ENCODE measurements around the gene SIRT1. TPM values are rescaled to one million over a fixed set of nuclear protein-coding genes. Genes with fewer than 3 reads are reported as not detected.

Gene SIRT1
- total and polyA plus RNA-seq, 2 of the 8 experiments (the other 6 are each of a cell fraction or from before 2014, with no cell fraction given): 22.6 to 70.9 TPM

DNA sequence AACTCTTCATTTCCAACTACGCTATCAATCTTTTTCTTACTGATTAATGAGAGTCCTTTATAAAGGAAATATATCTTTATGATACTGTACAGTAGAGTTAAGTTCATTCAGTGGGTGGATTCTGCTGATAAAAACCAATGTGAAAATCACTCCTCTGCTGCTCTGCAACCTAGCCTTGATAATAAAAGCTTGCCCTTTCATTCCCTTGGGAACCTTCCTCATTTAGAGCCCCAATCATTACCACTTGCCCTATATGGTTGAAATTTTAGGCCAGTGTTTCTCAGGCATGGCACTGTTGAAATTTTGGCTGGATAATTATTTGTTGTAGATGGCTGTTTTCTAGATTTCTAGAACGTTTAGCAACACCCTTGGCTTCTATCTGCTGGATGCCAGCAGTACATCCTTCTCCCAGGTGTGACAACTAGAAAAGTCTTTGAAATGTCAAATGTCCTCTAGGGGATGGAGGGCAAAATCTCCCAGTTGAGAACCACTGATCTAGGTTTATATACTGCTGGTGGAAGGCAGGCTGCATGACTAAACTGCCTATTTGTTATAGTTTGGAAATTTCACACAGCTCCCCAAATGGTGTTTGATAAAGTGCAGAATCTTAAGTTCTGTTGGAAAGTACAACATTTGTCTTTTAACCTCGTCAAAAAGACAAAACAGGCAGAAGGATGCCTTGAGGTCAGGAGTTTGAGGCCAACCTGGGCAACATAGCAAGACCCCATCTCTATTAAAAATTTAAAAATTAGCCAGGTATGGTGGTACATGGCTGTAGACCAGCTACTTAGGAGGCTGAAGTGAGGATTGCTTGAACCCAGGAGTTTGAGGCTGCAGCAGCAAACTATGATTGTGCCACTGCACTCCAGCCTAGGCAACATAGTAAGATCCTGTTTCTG lies 8.9 kb upstream of the SIRT1 start:
- no peak overlapping the region for H3K4me3 ChIP-seq (ENCODE audit: extremely low read depth in 1 of 4, insufficient read depth in 2 of 4, low read depth in 3 of 4, low read length in 4 of 4)
- no peak overlapping the region for H2BK15ac ChIP-seq (ENCODE audit: low read length)
- no peak overlapping the region for H2AK5ac ChIP-seq (ENCODE audit: low read depth, low read length)
- CTCF ChIA-PET (ENCODE audit: partially characterized antibody): interaction anchor here (0.9 to 1.1 kb wide), 2 partner anchors 10 to 20 kb away, joined by 4 read pairs; no protein-coding TSS in a partner anchor
- no peaks in the 10 kb centered on the region for H3K9me3 ChIP-seq (ENCODE audit: insufficient read depth in 2 of 2, low read depth in 1 of 2, low read length in 1 of 2)
- no peak overlapping the region for H3K4ac ChIP-seq (replicated peaks; ENCODE audit: insufficient read length, low read depth, low read length)
- no peak overlapping the region for H3K23ac ChIP-seq (ENCODE audit: insufficient read length)
- no peaks in the 10 kb centered on the region for H3K36me3 ChIP-seq (ENCODE audit: control insufficient read depth in 2 of 4, insufficient read depth in 4 of 4, low read length in 3 of 4)
- no peak overlapping the region for H4K5ac ChIP-seq (ENCODE audit: insufficient read length, low read depth, low read length)
- no peaks in the 10 kb centered on the region for H3K79me1 ChIP-seq (ENCODE audit: low read depth, low read length)
- no peak overlapping the region for H3K4me2 ChIP-seq (ENCODE audit: insufficient read depth in 1 of 2, low read depth in 2 of 2, low read length in 2 of 2)
- no peak overlapping the region for H2BK5ac ChIP-seq (ENCODE audit: low read depth, low read length)
- H3K4me1 ChIP-seq (replicated peaks in 1 of 4; ENCODE audit: control insufficient read depth in 3 of 4, insufficient read depth in 4 of 4, low read length in 3 of 4): no peaks in the 10 kb centered on the region
- no peak overlapping the region for H2AFZ ChIP-seq (ENCODE audit: low read length)
- FAIRE-seq (no peak), DNase-seq (ENCODE audit: low read depth in 1 of 2, low spot score in 2 of 2) (no peak)
- H4K91ac ChIP-seq (replicated peaks; ENCODE audit: insufficient read length, low read length): no peak overlapping the region
- POLR2A ChIA-PET (ENCODE audit: partially characterized antibody): interaction anchor here (0.6 to 1.6 kb wide), 7 partner anchors 10 to 60 kb away, joined by 3 to 4 read pairs (median 4); no protein-coding TSS in a partner anchor
- no peak overlapping the region for H2BK120ac ChIP-seq (replicated peaks; ENCODE audit: low read depth, low read length)
- no peaks in the 10 kb centered on the region for H3K79me2 ChIP-seq (ENCODE audit: control insufficient read depth in 1 of 2, insufficient read depth in 2 of 2, low read length in 2 of 2)
- no peaks in the 10 kb centered on the region for H3K23me2 ChIP-seq (ENCODE audit: low read depth, low read length)
- no peak overlapping the region for H2BK12ac ChIP-seq (ENCODE audit: low read depth, low read length)
- H3K27me3 ChIP-seq (replicated peaks in 1 of 4; ENCODE audit: control insufficient read depth in 3 of 4, extremely low read depth in 1 of 4, insufficient read depth in 3 of 4, low read length in 3 of 4): no peaks in the 10 kb centered on the region
- H3K14ac ChIP-seq (ENCODE audit: insufficient read length): no peak overlapping the region
- no peak overlapping the region for H3K27ac ChIP-seq (ENCODE audit: low read depth, low read length)
- no peaks in the 10 kb centered on the region for H4K20me1 ChIP-seq (replicated peaks in 1 of 2; ENCODE audit: control insufficient read depth in 1 of 2, insufficient read depth in 2 of 2, low read length in 2 of 2)
- WGBS, 2 experiments (ENCODE audit: extremely low coverage in 1 of 2, insufficient coverage in 1 of 2, insufficient read length in 1 of 2, insufficient replicate concordance in 2 of 2, low coverage in 1 of 2, low lambda C conversion rate in 2 of 2, missing lambda C conversion rate in 1 of 2): 87% methylated on average over 3 of the region's 3 CpGs; no CpG with 5 or more reads in 1 of the 2 experiments
- H4K8ac ChIP-seq (ENCODE audit: extremely low read depth, insufficient read depth, low read length): no peak overlapping the region
- TF ChIP-seq JUN (IDR thresholded peaks at IDR 0.05; ENCODE audit: low read depth, low read length) (no peak), CBX5 (IDR thresholded peaks at IDR 0.05; ENCODE audit: low read depth, low read length) (no peak), ASH2L (IDR thresholded peaks at IDR 0.05; ENCODE audit: low read length) (no peak), CHD2 (IDR thresholded peaks at IDR 0.05; ENCODE audit: low read length) (no peak)
- H3K56ac ChIP-seq (replicated peaks; ENCODE audit: insufficient read length, low read depth, low read length): no peak overlapping the region
- no peak overlapping the region for H2BK20ac ChIP-seq (ENCODE audit: low read length)
- H3K9ac ChIP-seq (replicated peaks in 1 of 4; ENCODE audit: extremely low read depth in 1 of 4, low read depth in 3 of 4, low read length in 3 of 4): no peak overlapping the region
- H3K18ac ChIP-seq (ENCODE audit: extremely low read depth, low read length): no peak overlapping the region

Measured in H1 (cell line).